HCT116 (cell line): ENCODE results near the gene EBLN1. TPM values are rescaled to one million over a fixed set of nuclear protein-coding genes. Genes with fewer than 3 reads are reported as not detected.
A peak's percentile ranks its signal among the peaks of the same experiment; 100 is the strongest.

Experiments
- ATAC-seq: fragments of 200-7000 bp; cut with Tn5 transposase; 2 replicates; pipeline ENCODE4 v1.9.1; 2020; ENCODE audit warnings: mild to moderate bottlenecking, moderate library complexity
- BruUV-seq: library from RNA; stranded (reverse); fragments of 400-500 nt; replicated peaks from 2 replicates; lab custom pipeline; 2021; lab: Mats Ljungman, UMichigan
- CTCF ChIA-PET: fragments of 300-600 bp; sonication (Branson Sonifier 250); formaldehyde crosslinking; loops from one replicate; lab custom pipeline; 2021; ENCODE audit warnings: antibody characterized with exemption; lab: Charles Lee
- POLR2A ChIA-PET: fragments of 300-600, 350-600 bp; sonication (Branson Sonifier 250); formaldehyde crosslinking; loops from one replicate; lab custom pipeline; 2021; ENCODE audit warnings: antibody characterized with exemption; lab: Charles Lee
- RAD21 ChIA-PET, 2 experiments: fragments of 300-600 bp; sonication (Branson Sonifier 250); formaldehyde crosslinking; loops; one replicate each; lab custom pipeline; 2023; ENCODE audit warnings: low total read pairs in 2 of 2; ENCODE audit not compliant: uncharacterized antibody in 2 of 2, unreplicated experiment in 2 of 2, low non-redundant PET in 1 of 2; lab: Charles Lee
- DNase-seq: peaks from one replicate; pipeline ENCODE4 v3.0.0-alpha.2; 2010; ENCODE audit warnings: low read depth, low spot score
- H2AFZ ChIP-seq: fragments of 200-600 bp; shearing (Covaris generic), sonication (generic); 2 replicates; pipeline ENCODE4 v1.6.1; 2017; ENCODE audit warnings: low read depth, mixed run types, mixed read lengths, antibody characterized with exemption, low read length; ENCODE audit not compliant: poor library complexity, severe bottlenecking
- H3K27ac ChIP-seq: 2 replicates; pipeline ENCODE4 v1.5.1; 2012; ENCODE audit warnings: low read depth, low read length
- H3K27me3 ChIP-seq: fragments of 200-600 bp; sonication (generic); 2 replicates; pipeline ENCODE4 v1.6.1; 2016; ENCODE audit warnings: mixed run types, low read length, mixed read lengths; ENCODE audit not compliant: insufficient read depth
- H3K36me3 ChIP-seq, 2 experiments: fragments of 200-500 bp in 1 of 2; fragments of 200-600 bp in 1 of 2; sonication (Bioruptor generic) in 1 of 2; sonication (generic) in 1 of 2; 2 replicates each; pipeline versions ENCODE4 v1.5.1 to v1.6.1; 2014 to 2016; ENCODE audit warnings: low read length in 2 of 2, inconsistent platforms in 1 of 2, mixed read lengths in 1 of 2, mixed run types in 1 of 2; ENCODE audit not compliant: insufficient read depth in 2 of 2, control insufficient read depth in 1 of 2
- H3K4me1 ChIP-seq, 2 experiments: fragments of 200-600 bp in 1 of 2; sonication (generic) in 1 of 2; 2 replicates each; pipeline versions ENCODE4 v1.5.1 to v1.6.1; 2012 to 2017; ENCODE audit warnings: low read length in 2 of 2, inconsistent platforms in 1 of 2, mild to moderate bottlenecking in 1 of 2, mixed read lengths in 1 of 2, mixed run types in 1 of 2, moderate library complexity in 1 of 2; ENCODE audit not compliant: insufficient read depth in 2 of 2, control insufficient read depth in 1 of 2
- H3K4me2 ChIP-seq: fragments of 200-600 bp; sonication (generic); 2 replicates; pipeline ENCODE4 v1.6.1; 2017; ENCODE audit warnings: mixed run types, low read length, mixed read lengths
- H3K4me3 ChIP-seq, 2 experiments: fragments of 200-600 bp in 1 of 2; sonication (generic) in 1 of 2; replicated peaks in 1 of 2; 2 replicates each; pipeline ENCODE4 v1.5.1; 2011 to 2016; ENCODE audit warnings: low read length in 2 of 2, control low read depth in 1 of 2, low read depth in 1 of 2, mild to moderate bottlenecking in 1 of 2, mixed read lengths in 1 of 2, mixed run types in 1 of 2
- H3K79me2 ChIP-seq: fragments of 200-600 bp; sonication (generic); 2 replicates; pipeline ENCODE4 v1.6.1; 2017; ENCODE audit warnings: mild to moderate bottlenecking, mixed run types, low read length, moderate library complexity, mixed read lengths; ENCODE audit not compliant: insufficient read depth
- H3K9ac ChIP-seq: fragments of 200-600 bp; sonication (generic); 2 replicates; pipeline ENCODE4 v1.6.1; 2016; ENCODE audit warnings: low read length, mixed read lengths
- H3K9me2 ChIP-seq: fragments of 200-600 bp; sonication (generic), shearing (Covaris generic); 2 replicates; pipeline ENCODE4 v1.6.1; 2017; ENCODE audit warnings: mixed run types, mild to moderate bottlenecking, moderate library complexity; ENCODE audit not compliant: insufficient read depth
- H3K9me3 ChIP-seq, 2 experiments: fragments of 200-500 bp in 1 of 2; fragments of 200-600 bp in 1 of 2; sonication (Bioruptor generic) in 1 of 2; sonication (generic) in 1 of 2; 2 replicates each; pipeline ENCODE4 v1.6.1; 2014 to 2017; ENCODE audit warnings: low read length in 2 of 2, mixed read lengths in 2 of 2, inconsistent platforms in 1 of 2, low read depth in 1 of 2, mild to moderate bottlenecking in 1 of 2, mixed run types in 1 of 2, moderate library complexity in 1 of 2; ENCODE audit not compliant: control insufficient read depth in 1 of 2, insufficient read depth in 1 of 2
- H4K20me1 ChIP-seq: fragments of 200-600 bp; sonication (generic), shearing (Covaris generic); 2 replicates; pipeline ENCODE4 v1.6.1; 2017; ENCODE audit warnings: mixed run types, mild to moderate bottlenecking, moderate library complexity; ENCODE audit not compliant: insufficient read depth
- ATF3 ChIP-seq: IDR thresholded peaks from 2 replicates; pipeline ENCODE4 v1.6.1; 2012
- CEBPB ChIP-seq: IDR thresholded peaks from 2 replicates; pipeline ENCODE4 v1.6.1; 2012; ENCODE audit warnings: low read depth
- CTCF ChIP-seq, 3 experiments: fragments of 200-600 bp in 1 of 3; sonication (generic) in 1 of 3; IDR thresholded peaks in 2 of 3; conservative IDR thresholded peaks in 1 of 3; 2 replicates each; pipeline ENCODE4 v1.5.1; 2012 to 2017; ENCODE audit warnings: low read depth in 2 of 3, low read length in 2 of 3, antibody characterized with exemption in 1 of 3, borderline replicate concordance in 1 of 3, control low read depth in 1 of 3, mild to moderate bottlenecking in 1 of 3, mixed read lengths in 1 of 3, mixed run types in 1 of 3, moderate library complexity in 1 of 3; ENCODE audit not compliant: insufficient read depth in 1 of 3
- EZH2 ChIP-seq: fragments of 200-600 bp; sonication (generic); IDR thresholded peaks from 2 replicates; pipeline ENCODE4 v1.6.1; 2017; ENCODE audit warnings: antibody characterized with exemption, mixed run types
- EZH2phosphoT487 ChIP-seq: fragments of 200-600 bp; IDR thresholded peaks from 2 replicates; pipeline ENCODE4 v1.6.1; 2018; ENCODE audit warnings: antibody characterized with exemption, borderline replicate concordance
- JUND ChIP-seq: IDR thresholded peaks from 2 replicates; pipeline ENCODE4 v1.6.1; 2012
- POLR2AphosphoS5 ChIP-seq: IDR thresholded peaks from 2 replicates; pipeline ENCODE4 v1.6.1; 2011; ENCODE audit warnings: mild to moderate bottlenecking, low read depth, low read length, moderate library complexity
- RAD21 ChIP-seq: IDR thresholded peaks from 2 replicates; pipeline ENCODE4 v1.6.1; 2012; ENCODE audit warnings: low read depth, mild to moderate bottlenecking
- SIN3A ChIP-seq: IDR thresholded peaks from 2 replicates; pipeline ENCODE4 v1.6.1; 2012; ENCODE audit warnings: low read depth
- ZFX ChIP-seq: fragments of 450-650 bp; IDR thresholded peaks from 2 replicates; pipeline ENCODE4 v1.6.1; 2017
- intact Hi-C: fragments of 100-400 bp; cut with micrococcal nuclease; formaldehyde crosslinking; loops from 2 replicates; pipeline ENCODE4 v1.10.0; 2022
- total RNA-seq: library from RNA; stranded (reverse); gene quantifications from one replicate; pipeline ENCODE4 v1.2.1, GENCODE V29; 2021; ENCODE audit not compliant: unreplicated experiment

EBLN1 gene
- total RNA-seq, 1 experiment from 2014 or later: not detected

- CTCF ChIA-PET: no interaction called here
- DNase-seq: no peak
- H2AFZ ChIP-seq: no peak overlapping the region
- H3K36me3 ChIP-seq: no peaks in the 10 kb centered on the region
- no peaks in the 10 kb centered on the region for H3K9me3 ChIP-seq
- intact Hi-C loops: no loop called here
- H3K4me2 ChIP-seq: no peak overlapping the region
- H3K4me3 ChIP-seq: no peak overlapping the region
- H3K27ac ChIP-seq: no peak overlapping the region
- no peaks in the 10 kb centered on the region for H3K79me2 ChIP-seq
- no TSS peak for BruUV-seq
- no peak for ATAC-seq
- no peaks in the 10 kb centered on the region for H3K9me2 ChIP-seq
- no peaks in the 10 kb centered on the region for H3K4me1 ChIP-seq
- H4K20me1 ChIP-seq: no peaks in the 10 kb centered on the region
- POLR2A ChIA-PET: no interaction called here
- no peaks in the 10 kb centered on the region for H3K27me3 ChIP-seq
- TF ChIP-seq EZH2: no peak
- TF ChIP-seq CEBPB: no peak
- TF ChIP-seq ZFX: no peak
- TF ChIP-seq ATF3: no peak
- TF ChIP-seq JUND: no peak
- no peak overlapping the region for H3K9ac ChIP-seq
- RAD21 ChIA-PET: no interaction called here
Observed at GRCh38 chr10:22263106-22263505, 45.3 kb upstream of the EBLN1 start.

GRCh38 chr10:22259280-22259679 lies 41.5 kb upstream of the EBLN1 start:
- H2AFZ ChIP-seq: no peak overlapping the region
- no TSS peak for BruUV-seq
- H3K36me3 ChIP-seq: no peaks in the 10 kb centered on the region
- RAD21 ChIA-PET: interaction anchor here in 1 of 2 experiments (0.5 kb wide), 1 partner anchor 725 kb away, joined by 5 read pairs; no protein-coding TSS in a partner anchor
- H3K4me3 ChIP-seq: no peak overlapping the region
- intact Hi-C loops: loop anchor here (5.0 to 10.0 kb wide), 2 partner anchors 728 to 806 kb away; no protein-coding TSS in a partner anchor
- no peak overlapping the region for H3K27ac ChIP-seq
- CTCF ChIA-PET: no interaction called here
- ATAC-seq (peak; percentile 69), DNase-seq (no peak)
- POLR2A ChIA-PET: no interaction called here
- no peaks in the 10 kb centered on the region for H3K4me1 ChIP-seq
- H3K79me2 ChIP-seq: no peaks in the 10 kb centered on the region
- H3K27me3 ChIP-seq: no peaks in the 10 kb centered on the region
- no peaks in the 10 kb centered on the region for H4K20me1 ChIP-seq
- TF ChIP-seq POLR2AphosphoS5: no peak
- TF ChIP-seq EZH2: no peak
- TF ChIP-seq EZH2phosphoT487: no peak
- no peak for TF ChIP-seq SIN3A
- peak in 2 of 3 experiments; percentile 12 to 19; a peak in 2 of 6 replicates for TF ChIP-seq CTCF (IDR thresholded peaks at IDR 0.05 in 2 of 3, conservative IDR thresholded peaks at IDR 0.05 in 1 of 3; ENCODE audit: borderline replicate concordance in 1 of 3, insufficient read depth in 1 of 3, low read depth in 2 of 3, low read length in 2 of 3)
- peak; percentile 45 for TF ChIP-seq RAD21
- no peaks in the 10 kb centered on the region for H3K9me3 ChIP-seq
- no peak overlapping the region for H3K9ac ChIP-seq
- no peaks in the 10 kb centered on the region for H3K9me2 ChIP-seq
- no peak overlapping the region for H3K4me2 ChIP-seq
